NCI-H2196 (cell line): ENCODE results near the gene ANKMY2.
"Not testable (repeated sequence)": the region's sequence is repeated elsewhere in the genome, so short reads cannot be mapped to it uniquely, and the experiment has no call there.

Experiments
- DNase-seq: peaks from one replicate; lab custom pipeline; 2025; ENCODE audit not compliant: unreplicated experiment; lab: John Stamatoyannopoulos, UW

Gene ANKMY2

GRCh38 chr7:16659854-16660497, 14.4 kb upstream of the ANKMY2 start:
- not testable (repeated sequence) for DNase-seq

- no peak for DNase-seq
Observed at GRCh38 chr7:16657656-16658279, 12.2 kb upstream of the ANKMY2 start.

- no peak for DNase-seq
Observed at GRCh38 chr7:16656141-16656540, 10.6 kb upstream of the ANKMY2 start.

- DNase-seq = no peak
Observed at GRCh38 chr7:16655394-16655793, 9.8 kb upstream of the ANKMY2 start.

- peak; percentile 70 for DNase-seq
Observed at GRCh38 chr7:16652888-16653287, 7.3 kb upstream of the ANKMY2 start.

- DNase-seq = no peak
Observed at GRCh38 chr7:16652240-16652583, 6.7 kb upstream of the ANKMY2 start.

- DNase-seq = no peak
Observed at GRCh38 chr7:16651396-16652239, 6.1 kb upstream of the ANKMY2 start.

GRCh38 chr7:16650266-16650665, 4.7 kb upstream of the ANKMY2 start:
- no peak for DNase-seq

- no peak for DNase-seq
Observed at GRCh38 chr7:16649196-16649595, 3.6 kb upstream of the ANKMY2 start.

- DNase-seq = no peak
Observed at GRCh38 chr7:16648551-16648950, 3.0 kb upstream of the ANKMY2 start.

- peak; percentile 22 for DNase-seq
Observed at GRCh38 chr7:16647435-16647960, 1.9 kb upstream of the ANKMY2 start.

GRCh38 chr7:16646472-16647072, 1.0 kb upstream of the ANKMY2 start:
- peak; percentile 12 for DNase-seq

- DNase-seq = no peak
Observed at GRCh38 chr7:16644636-16645592, 640 bp downstream of the ANKMY2 start.

- no peak for DNase-seq
Observed at GRCh38 chr7:16644157-16644556, 1.4 kb downstream of the ANKMY2 start.

- DNase-seq = no peak
Observed at GRCh38 chr7:16638282-16639280, 7.0 kb downstream of the ANKMY2 start.

- DNase-seq = no peak
Observed at GRCh38 chr7:16637379-16637778, 8.2 kb downstream of the ANKMY2 start.

- DNase-seq = no peak
Observed at GRCh38 chr7:16636555-16637101, 8.9 kb downstream of the ANKMY2 start.

- no peak for DNase-seq
Observed at GRCh38 chr7:16634271-16634738, 11.2 kb downstream of the ANKMY2 start.

GRCh38 chr7:16630654-16631053, 14.9 kb downstream of the ANKMY2 start:
- no peak for DNase-seq
